H9 (cell line): ENCODE measurements around the gene LRR1. TPM values are rescaled to one million over a fixed set of nuclear protein-coding genes. Genes with fewer than 3 reads are reported as not detected.

Experiments
- DNase-seq: peaks from one replicate; pipeline ENCODE4 v3.0.0-alpha.2; 2017
- H2AFZ ChIP-seq: one replicate; pipeline ENCODE4 v1.6.1; 2013; ENCODE audit warnings: mild to moderate bottlenecking, low read length, control low read depth, moderate library complexity
- H2AK5ac ChIP-seq: 2 replicates; pipeline ENCODE4 v1.6.1; 2013; ENCODE audit warnings: low read length, control low read depth, mixed read lengths; ENCODE audit not compliant: insufficient read length
- H2BK120ac ChIP-seq: one replicate; pipeline ENCODE4 v1.6.1; 2013; ENCODE audit warnings: low read depth, mild to moderate bottlenecking, low read length, control low read depth, inconsistent platforms; ENCODE audit not compliant: poor library complexity, severe bottlenecking
- H2BK12ac ChIP-seq: 2 replicates; pipeline ENCODE4 v1.6.1; 2013; ENCODE audit warnings: low read length, control low read depth, mixed read lengths, low read depth; ENCODE audit not compliant: insufficient read length
- H2BK15ac ChIP-seq: 2 replicates; pipeline ENCODE4 v1.6.1; 2013; ENCODE audit warnings: low read depth, low read length, control low read depth
- H2BK20ac ChIP-seq: one replicate; pipeline ENCODE4 v1.6.1; 2013; ENCODE audit warnings: low read depth, mild to moderate bottlenecking, low read length, control low read depth, inconsistent platforms; ENCODE audit not compliant: poor library complexity, severe bottlenecking
- H2BK5ac ChIP-seq: 2 replicates; pipeline ENCODE4 v1.6.1; 2013; ENCODE audit warnings: low read length, control low read depth, mixed read lengths; ENCODE audit not compliant: insufficient read length
- H3K14ac ChIP-seq: 2 replicates; pipeline ENCODE4 v1.6.1; 2013; ENCODE audit warnings: low read length, control low read depth; ENCODE audit not compliant: insufficient read depth
- H3K18ac ChIP-seq: 2 replicates; pipeline ENCODE4 v1.6.1; 2013; ENCODE audit warnings: low read depth, mild to moderate bottlenecking, mixed read lengths, low read length, control low read depth; ENCODE audit not compliant: insufficient read length
- H3K23ac ChIP-seq: 2 replicates; pipeline ENCODE4 v1.6.1; 2013; ENCODE audit warnings: low read length, control low read depth, mixed read lengths, low read depth; ENCODE audit not compliant: insufficient read length
- H3K23me2 ChIP-seq: 2 replicates; pipeline ENCODE4 v1.6.1; 2013; ENCODE audit warnings: low read depth, mild to moderate bottlenecking, mixed read lengths, low read length, control low read depth; ENCODE audit not compliant: insufficient read length, poor library complexity, severe bottlenecking
- H3K27ac ChIP-seq: 2 replicates; pipeline ENCODE4 v1.5.1; 2013; ENCODE audit warnings: low read length, control low read depth, mixed read lengths, low read depth; ENCODE audit not compliant: insufficient read length
- H3K27me3 ChIP-seq: 2 replicates; pipeline ENCODE4 v1.6.1; 2013; ENCODE audit warnings: low read length, control low read depth, inconsistent platforms; ENCODE audit not compliant: insufficient read depth
- H3K4ac ChIP-seq: 2 replicates; pipeline ENCODE4 v1.6.1; 2013; ENCODE audit warnings: low read depth, mild to moderate bottlenecking, control low read depth, inconsistent platforms, low read length, moderate library complexity
- H3K4me1 ChIP-seq: 2 replicates; pipeline ENCODE4 v1.6.1; 2013; ENCODE audit warnings: low read length, control low read depth, inconsistent platforms; ENCODE audit not compliant: insufficient read depth
- H3K4me2 ChIP-seq: 2 replicates; pipeline ENCODE4 v1.6.1; 2013; ENCODE audit warnings: low read length, control low read depth, mixed read lengths; ENCODE audit not compliant: insufficient read length, insufficient read depth
- H3K56ac ChIP-seq: 2 replicates; pipeline ENCODE4 v1.6.1; 2013; ENCODE audit warnings: low read depth, mild to moderate bottlenecking, mixed read lengths, low read length, control low read depth; ENCODE audit not compliant: insufficient read length
- H3K79me1 ChIP-seq: 2 replicates; pipeline ENCODE4 v1.6.1; 2013; ENCODE audit warnings: low read depth, mild to moderate bottlenecking, moderate library complexity, low read length, control low read depth, inconsistent platforms; ENCODE audit not compliant: insufficient read depth, poor library complexity, severe bottlenecking
- H3K79me2 ChIP-seq: 2 replicates; pipeline ENCODE4 v1.6.1; 2013; ENCODE audit warnings: low read length, control low read depth, inconsistent platforms; ENCODE audit not compliant: insufficient read depth
- H3K9ac ChIP-seq: 2 replicates; pipeline ENCODE4 v1.6.1; 2013; ENCODE audit warnings: low read length, control low read depth, mixed read lengths; ENCODE audit not compliant: insufficient read length; ENCODE audit errors: extremely low read depth
- H3K9me3 ChIP-seq: one replicate; pipeline ENCODE4 v1.6.1; 2013; ENCODE audit warnings: low read depth, low read length, inconsistent platforms; ENCODE audit not compliant: control insufficient read depth
- H3T11ph ChIP-seq: one replicate; pipeline ENCODE4 v1.6.1; 2013; ENCODE audit warnings: mild to moderate bottlenecking, low read length, control low read depth, inconsistent platforms
- H4K20me1 ChIP-seq: one replicate; pipeline ENCODE4 v1.6.1; 2013; ENCODE audit not compliant: control insufficient read depth, insufficient read length, insufficient read depth
- H4K5ac ChIP-seq: 2 replicates; pipeline ENCODE4 v1.6.1; 2013; ENCODE audit warnings: low read depth, mild to moderate bottlenecking, mixed read lengths, low read length, control low read depth; ENCODE audit not compliant: insufficient read length
- H4K8ac ChIP-seq: replicated peaks from 2 replicates; pipeline ENCODE4 v1.6.1; 2013; ENCODE audit warnings: low read length, control low read depth, mixed read lengths, low read depth; ENCODE audit not compliant: insufficient read length
- H4K91ac ChIP-seq: 2 replicates; pipeline ENCODE4 v1.6.1; 2013; ENCODE audit warnings: low read depth, mild to moderate bottlenecking, moderate library complexity, mixed read lengths, low read length, control low read depth; ENCODE audit not compliant: insufficient read length
- H3K27ac Mint-ChIP-seq, 3 experiments: 2 replicates in 2 of 3; 3 replicates in 1 of 3; pipeline ENCODE4 v1.8.0; 2020 to 2021; ENCODE audit warnings: mixed read lengths in 3 of 3, mild to moderate bottlenecking in 1 of 3, moderate library complexity in 1 of 3
- H3K27me3 Mint-ChIP-seq: 2 replicates; pipeline ENCODE4 v1.8.0; 2021; ENCODE audit warnings: low read depth, mild to moderate bottlenecking, moderate library complexity, mixed read lengths
- H3K36me3 Mint-ChIP-seq, 3 experiments: 2 replicates in 2 of 3; 3 replicates in 1 of 3; pipeline ENCODE4 v1.8.0; 2020 to 2021; ENCODE audit warnings: low read depth in 3 of 3, mixed read lengths in 3 of 3; ENCODE audit not compliant: insufficient read depth in 1 of 3
- H3K4me1 Mint-ChIP-seq, 2 experiments: 2 replicates each; pipeline ENCODE4 v1.8.0; 2020; ENCODE audit warnings: mixed read lengths in 2 of 2
- H3K4me3 Mint-ChIP-seq, 2 experiments: 2 replicates in 1 of 2; 3 replicates in 1 of 2; pipeline ENCODE4 v1.8.0; 2020 to 2021; ENCODE audit warnings: mild to moderate bottlenecking in 2 of 2, mixed read lengths in 2 of 2, moderate library complexity in 1 of 2
- H3K9me3 Mint-ChIP-seq, 2 experiments: 2 replicates in 1 of 2; 3 replicates in 1 of 2; pipeline ENCODE4 v1.8.0; 2020; ENCODE audit warnings: mild to moderate bottlenecking in 2 of 2, mixed read lengths in 2 of 2, moderate library complexity in 1 of 2
- WGBS: extraction: QIAGEN DNeasy Blood & Tissue Kit; methylation state at CpG from one replicate; pipeline ENCODE4 v1.1.7; 2013; ENCODE audit warnings: missing lambda C conversion rate, low lambda C conversion rate, mixed read lengths; ENCODE audit not compliant: insufficient read length; ENCODE audit errors: extremely low coverage; 5-methylcytosine and 5-hydroxymethylcytosine counted together
- total RNA-seq: library from RNA; stranded (reverse); gene quantifications from 2 replicates; pipeline ENCODE4 v1.2.1, GENCODE V29; 2021
- TF ChIP-seq, protein P1 (sequence below): fragments of 200-600 bp; sonication (generic); conservative IDR thresholded peaks from 3 replicates; pipeline ENCODE4 v1.8.0; 2021; ENCODE audit warnings: antibody characterized with exemption, mild to moderate bottlenecking

LRR1 gene
- total RNA-seq, 1 experiment from 2014 or later, result 38.6 TPM

DNA sequence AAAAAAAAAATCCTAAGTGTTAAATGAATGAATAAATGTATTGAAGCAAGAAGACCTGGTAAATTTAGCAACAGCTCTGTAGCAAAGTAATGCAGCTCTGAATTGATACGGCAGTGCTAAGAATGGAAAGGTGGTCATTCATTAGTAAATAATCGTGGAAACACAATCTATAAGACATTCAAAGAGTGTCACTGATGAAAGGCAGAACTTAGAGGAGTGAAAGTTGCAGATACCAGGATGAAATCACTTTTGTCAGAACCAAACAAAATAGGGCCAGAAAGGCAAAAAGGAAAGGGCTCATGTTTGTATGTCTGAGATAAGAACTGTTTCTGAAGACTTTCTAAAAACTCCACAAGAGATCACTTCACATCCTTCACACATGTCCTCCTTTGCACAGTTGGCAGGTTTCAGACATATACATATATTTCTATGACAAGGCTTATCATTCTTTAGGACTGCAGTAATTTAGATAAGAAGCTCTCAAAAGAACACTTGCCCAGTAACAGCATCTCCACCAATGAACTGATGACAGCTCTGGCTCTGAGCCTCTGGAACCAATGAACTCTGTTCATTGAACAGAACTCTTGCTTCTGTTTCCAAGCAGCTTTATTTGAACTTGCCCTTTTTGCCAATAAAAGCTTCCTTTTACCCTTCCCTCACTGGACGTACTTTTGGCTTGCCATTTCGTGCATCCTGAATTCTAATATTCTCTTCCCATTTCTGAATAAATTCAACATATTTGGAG is 4.2 kb upstream of the LRR1 start:
- Mint-ChIP-seq H3K36me3 (no peaks in the 10 kb centered on the region; a peak in 1 of 7 replicates), H3K27me3 (peaks cover 4% of the 10 kb centered on the region), H3K4me1 (peaks cover 4 to 12% of the 10 kb centered on the region in 2 experiments; a peak in 2 of 4 replicates), H3K4me3 (no peak overlapping the region), H3K27ac (0 out of 7 replicates have a peak overlapping the region, but pooled peaks of 1 of the 3 experiments have one; percentile 46), H3K9me3 (no peaks in the 10 kb centered on the region; a peak in 1 of 5 replicates)
- Histone ChIP-seq H3T11ph (no peak overlapping the region), H3K9ac (no peak overlapping the region), H3K27ac (no peak overlapping the region), H2BK120ac (no peak overlapping the region), H2AFZ (no peak overlapping the region), H3K79me1 (no peaks in the 10 kb centered on the region), H4K91ac (no peak overlapping the region), H3K56ac (no peak overlapping the region), H3K14ac (no peak overlapping the region), H3K4ac (no peak overlapping the region), H2BK20ac (no peak overlapping the region), H4K8ac (no peak overlapping the region), H3K79me2 (no peaks in the 10 kb centered on the region; the same call in 1 of the 2 replicates), H3K23ac (no peak overlapping the region), H2BK12ac (no peak overlapping the region), H3K9me3 (no peaks in the 10 kb centered on the region), H3K23me2 (peaks cover 12% of the 10 kb centered on the region), H2BK5ac (no peak overlapping the region), H3K18ac (no peak overlapping the region), H2AK5ac (no peak overlapping the region), H3K27me3 (no peaks in the 10 kb centered on the region), H2BK15ac (no peak overlapping the region), H4K5ac (no peak overlapping the region), H3K4me2 (no peak overlapping the region), H3K4me1 (no peaks in the 10 kb centered on the region), H4K20me1 (no peaks in the 10 kb centered on the region)
- no CpG with 5 or more reads among the region's 4 CpGs for WGBS
- DNase-seq, result no peak
- TF ChIP-seq, protein P1, sequence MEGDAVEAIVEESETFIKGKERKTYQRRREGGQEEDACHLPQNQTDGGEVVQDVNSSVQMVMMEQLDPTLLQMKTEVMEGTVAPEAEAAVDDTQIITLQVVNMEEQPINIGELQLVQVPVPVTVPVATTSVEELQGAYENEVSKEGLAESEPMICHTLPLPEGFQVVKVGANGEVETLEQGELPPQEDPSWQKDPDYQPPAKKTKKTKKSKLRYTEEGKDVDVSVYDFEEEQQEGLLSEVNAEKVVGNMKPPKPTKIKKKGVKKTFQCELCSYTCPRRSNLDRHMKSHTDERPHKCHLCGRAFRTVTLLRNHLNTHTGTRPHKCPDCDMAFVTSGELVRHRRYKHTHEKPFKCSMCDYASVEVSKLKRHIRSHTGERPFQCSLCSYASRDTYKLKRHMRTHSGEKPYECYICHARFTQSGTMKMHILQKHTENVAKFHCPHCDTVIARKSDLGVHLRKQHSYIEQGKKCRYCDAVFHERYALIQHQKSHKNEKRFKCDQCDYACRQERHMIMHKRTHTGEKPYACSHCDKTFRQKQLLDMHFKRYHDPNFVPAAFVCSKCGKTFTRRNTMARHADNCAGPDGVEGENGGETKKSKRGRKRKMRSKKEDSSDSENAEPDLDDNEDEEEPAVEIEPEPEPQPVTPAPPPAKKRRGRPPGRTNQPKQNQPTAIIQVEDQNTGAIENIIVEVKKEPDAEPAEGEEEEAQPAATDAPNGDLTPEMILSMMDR, result no peak
